ENCODE data around the gene FOXR1. TPM values are rescaled to one million over a fixed set of nuclear protein-coding genes. Genes with fewer than 3 reads are reported as not detected.

Gene FOXR1
- total and polyA plus RNA-seq, 2 of the 8 experiments (the other 6 are each of a cell fraction or from before 2014, with no cell fraction given), result not detected

DNA sequence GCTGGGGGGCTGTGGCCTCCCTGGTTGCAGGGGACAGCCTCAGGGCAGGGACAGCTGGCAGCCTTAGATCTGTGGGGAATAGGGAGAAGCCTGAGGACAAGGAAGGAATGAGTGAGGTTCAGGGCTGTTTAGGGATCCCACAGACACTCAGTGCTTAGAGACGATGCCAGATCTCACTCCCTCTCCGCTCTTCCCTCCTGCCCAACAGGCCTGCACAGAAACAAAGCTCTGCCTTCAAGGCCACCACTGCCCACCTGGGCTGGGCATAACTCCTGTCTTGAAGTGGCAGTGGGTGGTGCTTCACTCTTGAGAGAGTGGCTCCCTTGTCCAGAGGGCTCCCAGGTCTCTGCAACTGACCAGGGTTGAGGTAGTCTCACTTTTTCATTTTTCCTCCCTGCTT is 13.3 kb downstream of the FOXR1 start:
- DNase-seq (ENCODE audit: low read depth in 1 of 2, low spot score in 2 of 2) (no peak), FAIRE-seq (no peak)
- Histone ChIP-seq H4K5ac (ENCODE audit: insufficient read length, low read depth, low read length) (no peak overlapping the region), H2BK12ac (ENCODE audit: low read depth, low read length) (no peak overlapping the region), H3K4me2 (ENCODE audit: insufficient read depth in 1 of 2, low read depth in 2 of 2, low read length in 2 of 2) (no peak overlapping the region), H4K20me1 (replicated peaks in 1 of 2; ENCODE audit: control insufficient read depth in 1 of 2, insufficient read depth in 2 of 2, low read length in 2 of 2) (no peaks in the 10 kb centered on the region), H4K8ac (ENCODE audit: extremely low read depth, insufficient read depth, low read length) (no peak overlapping the region), H4K91ac (replicated peaks; ENCODE audit: insufficient read length, low read length) (no peak overlapping the region), H3K18ac (ENCODE audit: extremely low read depth, low read length) (no peak overlapping the region), H3K27me3 (replicated peaks in 1 of 4; ENCODE audit: control insufficient read depth in 3 of 4, extremely low read depth in 1 of 4, insufficient read depth in 3 of 4, low read length in 3 of 4) (peaks cover 0 to 5% (median 0%) of the 10 kb centered on the region in 4 experiments; a peak in 1 of 7 replicates), H3K27ac (ENCODE audit: low read depth, low read length) (no peak overlapping the region), H3K9me3 (ENCODE audit: insufficient read depth in 2 of 2, low read depth in 1 of 2, low read length in 1 of 2) (no peaks in the 10 kb centered on the region), H3K4me3 (ENCODE audit: extremely low read depth in 1 of 4, insufficient read depth in 2 of 4, low read depth in 3 of 4, low read length in 4 of 4) (no peak overlapping the region), H3K14ac (ENCODE audit: insufficient read length) (no peak overlapping the region), H3K36me3 (ENCODE audit: control insufficient read depth in 2 of 4, insufficient read depth in 4 of 4, low read length in 3 of 4) (no peaks in the 10 kb centered on the region), H3K9ac (replicated peaks in 1 of 4; ENCODE audit: extremely low read depth in 1 of 4, low read depth in 3 of 4, low read length in 3 of 4) (no peak overlapping the region), H2BK5ac (ENCODE audit: low read depth, low read length) (no peak overlapping the region), H2AK5ac (ENCODE audit: low read depth, low read length) (no peak overlapping the region), H2BK15ac (ENCODE audit: low read length) (no peak overlapping the region), H3K23ac (ENCODE audit: insufficient read length) (no peak overlapping the region), H3K56ac (replicated peaks; ENCODE audit: insufficient read length, low read depth, low read length) (no peak overlapping the region), H3K4ac (replicated peaks; ENCODE audit: insufficient read length, low read depth, low read length) (no peak overlapping the region), H2BK20ac (ENCODE audit: low read length) (no peak overlapping the region), H2AFZ (ENCODE audit: low read length) (no peak overlapping the region), H3K79me1 (ENCODE audit: low read depth, low read length) (no peaks in the 10 kb centered on the region), H3K23me2 (ENCODE audit: low read depth, low read length) (no peaks in the 10 kb centered on the region), H3K79me2 (ENCODE audit: control insufficient read depth in 1 of 2, insufficient read depth in 2 of 2, low read length in 2 of 2) (no peaks in the 10 kb centered on the region), H3K4me1 (replicated peaks in 1 of 4; ENCODE audit: control insufficient read depth in 3 of 4, insufficient read depth in 4 of 4, low read length in 3 of 4) (peaks cover 0 to 9% (median 5%) of the 10 kb centered on the region in 4 experiments; a peak in 5 of 7 replicates), H2BK120ac (replicated peaks; ENCODE audit: low read depth, low read length) (no peak overlapping the region)
- ChIA-PET CTCF (ENCODE audit: partially characterized antibody) (interaction anchor here (0.8 to 1.2 kb wide), 2 partner anchors 10 to 28 kb away, joined by 3 to 5 read pairs; no protein-coding TSS in a partner anchor), POLR2A (ENCODE audit: partially characterized antibody) (interaction anchor here (0.6 to 2.2 kb wide), 7 partner anchors 10 to 150 kb away, joined by 3 to 13 read pairs (median 4); partner anchors contain the start of gene CENATAC)
- 95% methylated on average over 2 of the region's 2 CpGs; no CpG with 5 or more reads in 1 of the 2 experiments for WGBS, 2 experiments (ENCODE audit: extremely low coverage in 1 of 2, insufficient coverage in 1 of 2, insufficient read length in 1 of 2, insufficient replicate concordance in 2 of 2, low coverage in 1 of 2, low lambda C conversion rate in 2 of 2, missing lambda C conversion rate in 1 of 2)
- TF ChIP-seq CHD2 (IDR thresholded peaks at IDR 0.05; ENCODE audit: low read length) (no peak), RNF2 (IDR thresholded peaks at IDR 0.05; ENCODE audit: borderline replicate concordance, low read depth, low read length, missing control alignments, poor library complexity, severe bottlenecking) (no peak), PHF8 (conservative IDR thresholded peaks at IDR 0.05; ENCODE audit: low read depth, low read length) (no peak), JUND (IDR thresholded peaks at IDR 0.05; ENCODE audit: low read length) (no peak), SP4 (IDR thresholded peaks at IDR 0.05; ENCODE audit: low read length) (no peak), RXRA (IDR thresholded peaks at IDR 0.05; ENCODE audit: insufficient read depth, low read depth, low read length) (no peak), KDM4A (IDR thresholded peaks at IDR 0.05; ENCODE audit: low read depth, low read length, severe bottlenecking) (no peak), CBX8 (IDR thresholded peaks at IDR 0.05; ENCODE audit: borderline replicate concordance, low read depth, low read length) (no peak), CTCF (IDR thresholded peaks at IDR 0.05; ENCODE audit: control extremely low read depth in 1 of 3, insufficient read depth in 1 of 3, low read depth in 1 of 3, low read length in 3 of 3) (no peak), HDAC6 (IDR thresholded peaks at IDR 0.05; ENCODE audit: low read depth, low read length) (no peak), SP2 (IDR thresholded peaks at IDR 0.05; ENCODE audit: low read length) (no peak), YY1 (IDR thresholded peaks at IDR 0.05; ENCODE audit: low read depth, low read length) (no peak)

Data from H1 (cell line).